Gastroesophageal sphincter (tissue), 4 donors: ENCODE data around the gene ADCK2. TPM values are rescaled to one million over a fixed set of nuclear protein-coding genes. Genes with fewer than 3 reads are reported as not detected.
"Not testable (repeated sequence)": the region's sequence is repeated elsewhere in the genome, so short reads cannot be mapped to it uniquely, and the experiment has no call there.

Experiments
- ATAC-seq: fragments of 150-250 bp; one replicate; pipeline ENCODE4 v1.9.1; 2016; ENCODE audit warnings: mild to moderate bottlenecking, moderate library complexity
- H3K27ac ChIP-seq, 4 donors: fragments of 200-600 bp; sonication (generic) in 3 of 4; 1 replicate in 3 of 4; 2 replicates in 1 of 4; pipeline ENCODE4 v1.5.1; 2016 to 2019
- H3K27me3 ChIP-seq: fragments of 200-600 bp; sonication (generic); one replicate; pipeline ENCODE4 v1.5.1; 2019
- H3K36me3 ChIP-seq, 2 donors: fragments of 200-600 bp; sonication (generic); one replicate each; pipeline ENCODE4 v1.5.1; 2019; ENCODE audit warnings: control low read depth in 1 of 2
- H3K4me1 ChIP-seq, 3 donors: fragments of 200-600 bp; sonication (generic); 1 replicate in 2 of 3; 2 replicates in 1 of 3; pipeline ENCODE4 v1.5.1; 2016 to 2019; ENCODE audit warnings: control low read depth in 2 of 3
- H3K4me3 ChIP-seq, 2 donors: fragments of 200-600 bp; sonication (generic); one replicate each; pipeline ENCODE4 v1.5.1; 2019; ENCODE audit warnings: mild to moderate bottlenecking in 1 of 2, moderate library complexity in 1 of 2
- H3K9me3 ChIP-seq, 3 donors: fragments of 200-600 bp; sonication (generic); one replicate each; pipeline ENCODE4 v1.5.1; 2017 to 2019; ENCODE audit warnings: control low read depth in 2 of 3
- CTCF ChIP-seq, 4 experiments: fragments of 200-600 bp in 2 of 4; fragments of 450-650 bp in 2 of 4; sonication (generic) in 1 of 4; IDR thresholded peaks; one replicate each; pipeline ENCODE4 v1.5.1; 2017 to 2019; ENCODE audit warnings: antibody characterized with exemption in 4 of 4, mild to moderate bottlenecking in 2 of 4, moderate library complexity in 2 of 4
- EP300 ChIP-seq: sonication (generic); formaldehyde crosslinking; IDR thresholded peaks from one replicate; pipeline ENCODE4 v1.6.1; 2017; ENCODE audit warnings: antibody characterized with exemption, mild to moderate bottlenecking
- POLR2A ChIP-seq, 2 donors: fragments of 450-650 bp; IDR thresholded peaks; one replicate each; pipeline ENCODE4 v1.6.1; 2017; ENCODE audit warnings: antibody characterized with exemption in 2 of 2, mild to moderate bottlenecking in 2 of 2, moderate library complexity in 1 of 2
- POLR2AphosphoS5 ChIP-seq: sonication (generic); formaldehyde crosslinking; IDR thresholded peaks from one replicate; pipeline ENCODE4 v1.6.1; 2017; ENCODE audit warnings: antibody characterized with exemption
- WGBS, 2 donors: methylation state at CpG; one replicate each; pipeline ENCODE4 v1.1.5; 2018; ENCODE audit warnings: low coverage in 1 of 2; 5-methylcytosine and 5-hydroxymethylcytosine counted together
- total RNA-seq, 4 donors: library from RNA; depleted of rRNA; stranded (reverse); fragments of >200 nt; gene quantifications; one replicate each; pipeline ENCODE4 v1.1.0, GENCODE V29; 2016

The ADCK2 gene
- total RNA-seq, 4 donors from 2014 or later = 14.5 to 33.4 (median 22.4) TPM

DNA sequence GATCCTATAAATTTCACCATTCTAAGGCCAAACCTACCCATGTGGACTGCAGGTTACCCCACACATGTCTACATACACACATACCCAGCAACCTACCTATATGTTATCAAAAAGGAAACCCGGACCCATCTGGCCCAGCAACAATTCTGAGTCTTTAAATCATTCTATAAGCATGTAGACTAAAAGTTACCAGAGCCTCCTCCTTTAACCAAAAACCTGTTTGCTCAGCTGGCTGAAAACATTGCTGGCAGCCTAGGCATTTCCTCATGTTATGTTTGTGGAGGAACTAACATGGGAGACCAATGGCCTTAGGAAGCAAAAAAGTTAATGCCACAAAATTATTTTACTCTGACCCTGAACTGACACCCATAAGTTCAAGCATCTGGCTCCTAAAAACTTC, 5.3 kb upstream of the ADCK2 start:
- H3K36me3 ChIP-seq = no peaks in the 10 kb centered on the region
- H3K27ac ChIP-seq = no peak overlapping the region
- 100% methylated on average over 1 of the region's 1 CpG for WGBS, 2 donors
- no peaks in the 10 kb centered on the region for H3K27me3 ChIP-seq
- peaks cover 0 to 9% (median 0%) of the 10 kb centered on the region in 3 donors for H3K4me1 ChIP-seq
- no peak for ATAC-seq
- no peaks in the 10 kb centered on the region for H3K9me3 ChIP-seq
- TF ChIP-seq CTCF (IDR thresholded peaks at IDR 0.05) = no peak
- no peak for TF ChIP-seq POLR2AphosphoS5
- no peak for TF ChIP-seq POLR2A (IDR thresholded peaks at IDR 0.05)
- TF ChIP-seq EP300 = no peak
- no peak overlapping the region for H3K4me3 ChIP-seq

DNA sequence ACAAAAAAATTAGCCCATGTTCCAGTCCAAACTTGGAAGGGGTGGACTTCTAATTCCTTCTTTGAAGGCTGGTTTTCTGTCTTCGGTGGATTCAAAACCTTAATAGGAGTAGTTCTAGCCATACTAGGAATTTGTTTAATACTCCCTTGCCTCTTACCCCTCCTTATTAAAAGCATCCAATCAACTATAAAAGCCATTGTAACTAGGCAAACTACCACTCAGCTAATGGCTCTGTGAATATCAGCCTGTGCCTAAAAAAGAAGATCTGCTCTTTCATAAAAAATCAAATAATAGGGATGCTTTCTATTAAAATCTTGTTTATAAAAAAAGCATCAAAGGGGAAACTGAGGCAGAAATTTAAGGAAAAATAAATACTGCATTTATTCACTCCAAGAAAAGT, 4.1 kb upstream of the ADCK2 start:
- Histone ChIP-seq H3K36me3 (no peaks in the 10 kb centered on the region), H3K27ac (no peak overlapping the region), H3K27me3 (no peaks in the 10 kb centered on the region), H3K9me3 (no peaks in the 10 kb centered on the region), H3K4me3 (no peak overlapping the region), H3K4me1 (peaks cover 0 to 16% (median 0%) of the 10 kb centered on the region in 3 donors)
- ATAC-seq = no peak
- TF ChIP-seq CTCF (IDR thresholded peaks at IDR 0.05) (no peak), EP300 (no peak), POLR2A (IDR thresholded peaks at IDR 0.05) (no peak), POLR2AphosphoS5 (no peak)
- 50 to 64% methylated on average over 1 of the region's 1 CpG for WGBS, 2 donors

DNA sequence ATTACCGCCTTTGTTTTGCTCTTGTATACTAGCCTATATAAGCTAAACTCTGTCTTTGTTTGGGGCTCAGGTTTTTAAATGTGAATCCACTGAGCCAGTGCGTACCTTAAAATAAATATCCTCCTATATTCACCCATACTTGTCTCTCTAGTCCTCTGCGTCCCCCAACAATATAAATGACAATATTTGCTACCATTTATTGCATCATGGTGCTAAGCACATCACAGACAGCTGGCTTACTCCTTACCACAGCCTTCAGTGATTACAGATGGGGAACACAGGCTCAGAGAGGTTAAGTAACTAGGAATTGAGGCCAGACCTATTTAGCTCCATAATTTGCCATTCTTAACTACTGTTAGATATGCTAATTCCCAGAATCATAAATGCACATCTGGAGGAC, 3.4 kb upstream of the ADCK2 start:
- ATAC-seq = no peak
- H3K27me3 ChIP-seq = no peaks in the 10 kb centered on the region
- H3K27ac ChIP-seq = no peak overlapping the region
- H3K9me3 ChIP-seq = no peaks in the 10 kb centered on the region
- H3K4me3 ChIP-seq = no peak overlapping the region
- H3K36me3 ChIP-seq = no peaks in the 10 kb centered on the region
- TF ChIP-seq POLR2A (IDR thresholded peaks at IDR 0.05) (no peak), POLR2AphosphoS5 (no peak), EP300 (no peak), CTCF (IDR thresholded peaks at IDR 0.05) (no peak)
- 77 to 100% methylated on average over 3 of the region's 3 CpGs for WGBS, 2 donors
- peaks cover 0 to 24% (median under 1%) of the 10 kb centered on the region in 3 donors for H3K4me1 ChIP-seq

GRCh38 chr7:140669862-140670261, 2.9 kb upstream of the ADCK2 start:
- H3K27me3 ChIP-seq, H3K9me3 ChIP-seq, ATAC-seq, H3K36me3 ChIP-seq, H3K4me3 ChIP-seq, H3K27ac ChIP-seq: not testable (repeated sequence)
- WGBS, 2 donors = 89% methylated on average over 3 to 7 of the region's 10 CpGs
- peaks cover 0 to 29% (median 5%) of the 10 kb centered on the region in 3 donors for H3K4me1 ChIP-seq

DNA sequence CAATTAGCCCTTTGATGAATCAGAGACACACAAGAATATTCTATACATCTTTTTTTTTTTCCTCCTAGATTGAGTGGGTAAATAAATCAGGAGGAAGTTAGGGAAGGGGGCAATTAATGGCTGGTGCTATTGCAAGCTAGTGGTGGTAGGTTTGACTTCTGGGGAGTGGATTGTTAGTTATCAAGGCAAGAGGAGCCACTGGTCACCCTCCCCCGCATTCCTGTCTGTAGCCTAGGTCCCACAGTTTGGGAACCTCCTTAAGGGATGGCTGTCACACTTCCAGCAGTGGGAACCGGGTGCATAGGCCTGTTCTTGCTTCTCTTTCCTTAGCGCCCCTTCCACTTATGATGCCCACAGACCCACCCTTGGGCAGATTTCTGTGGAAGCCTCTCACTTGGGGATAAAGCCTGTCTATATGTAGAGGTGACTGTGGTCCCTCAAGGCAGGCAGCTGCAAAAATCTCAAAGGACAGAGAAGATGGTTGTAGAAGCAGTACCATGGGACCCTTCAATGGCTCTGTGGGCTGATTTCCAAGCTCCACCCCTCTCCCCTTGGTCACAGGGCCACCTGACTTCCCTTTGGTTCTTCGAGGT, 2.3 kb upstream of the ADCK2 start:
- no peak for TF ChIP-seq POLR2AphosphoS5
- WGBS, 2 donors = 86 to 100% methylated on average over 1 to 3 of the region's 4 CpGs
- Histone ChIP-seq H3K27me3 (no peaks in the 10 kb centered on the region), H3K36me3 (no peaks in the 10 kb centered on the region), H3K4me3 (no peak overlapping the region), H3K27ac (no peak overlapping the region), H3K9me3 (no peaks in the 10 kb centered on the region), H3K4me1 (peaks cover 0 to 34% (median 5%) of the 10 kb centered on the region in 3 donors)
- ATAC-seq = no peak

DNA sequence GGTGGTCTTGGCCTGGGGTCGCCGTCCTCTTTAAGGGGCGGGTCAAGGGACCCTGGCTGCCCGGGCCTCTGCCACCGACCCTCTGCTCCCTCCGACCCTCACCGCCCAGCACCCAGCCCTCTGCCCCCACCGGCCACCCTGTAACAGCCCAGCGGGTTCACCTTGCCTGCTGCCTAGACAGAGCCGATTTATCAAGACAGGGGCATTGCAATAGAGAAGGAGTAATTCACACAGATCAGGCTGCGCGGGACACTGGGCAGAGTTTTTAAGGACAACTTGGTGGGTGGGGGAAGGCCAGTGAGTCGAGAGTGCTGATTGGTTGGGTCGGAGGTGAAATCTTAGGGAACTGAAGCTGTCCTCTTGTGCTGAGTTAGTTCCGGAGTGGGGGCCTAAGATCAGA, 779 bp upstream of the ADCK2 start:
- no peak for ATAC-seq
- WGBS, 2 donors = 40 to 81% methylated on average over 2 to 4 of the region's 15 CpGs
- no peak overlapping the region for H3K4me3 ChIP-seq
- H3K4me1 ChIP-seq = peaks cover 0 to 47% (median 5%) of the 10 kb centered on the region in 3 donors
- no peaks in the 10 kb centered on the region for H3K9me3 ChIP-seq
- no peaks in the 10 kb centered on the region for H3K27me3 ChIP-seq
- H3K27ac ChIP-seq = peak overlapping the region in 2 of 4 donors; percentile 86 to 87
- TF ChIP-seq POLR2AphosphoS5 (no peak), POLR2A (IDR thresholded peaks at IDR 0.05) (no peak), CTCF (IDR thresholded peaks at IDR 0.05) (no peak)
- H3K36me3 ChIP-seq = peaks cover 0 to 9% of the 10 kb centered on the region in 2 donors
